NCI-H2196 (cell line): ENCODE results near the gene GGTLC1.

Experiments
- DNase-seq: peaks from one replicate; lab custom pipeline; 2025; ENCODE audit not compliant: unreplicated experiment; lab: John Stamatoyannopoulos, UW

Gene GGTLC1

DNA sequence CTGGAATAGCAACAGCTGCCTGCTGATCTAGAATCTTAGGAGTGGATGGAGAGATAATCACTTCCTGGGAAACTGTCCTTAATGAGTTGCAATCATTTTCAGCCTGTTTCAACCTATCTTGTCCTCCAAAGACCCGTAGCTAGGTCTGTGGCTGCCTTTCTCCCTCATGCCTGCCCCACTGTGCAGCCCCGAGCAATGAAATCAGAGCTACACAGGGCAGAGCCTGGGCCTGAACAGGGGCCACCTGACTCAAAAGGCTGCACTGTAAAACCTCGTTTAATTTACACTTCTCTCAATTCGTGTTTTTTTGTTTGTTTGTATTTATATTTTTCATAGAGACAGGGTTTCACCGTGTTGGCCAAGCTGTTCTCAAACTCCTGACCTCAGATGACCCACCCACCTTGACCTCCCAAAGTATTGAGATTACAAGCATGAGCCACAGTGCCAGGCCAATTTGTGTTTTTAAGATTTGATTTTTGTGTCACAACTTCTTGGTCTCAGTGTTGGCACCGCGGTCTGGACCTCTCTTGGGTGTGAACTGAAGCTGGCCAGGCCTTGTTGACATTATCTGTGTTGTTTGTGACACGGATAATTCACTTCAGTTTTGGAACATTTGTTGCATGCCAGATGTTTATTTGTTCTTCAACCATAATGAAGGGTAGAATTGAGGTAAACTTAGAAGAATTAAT lies 21.5 kb downstream of the GGTLC1 start:
- DNase-seq: no peak

DNA sequence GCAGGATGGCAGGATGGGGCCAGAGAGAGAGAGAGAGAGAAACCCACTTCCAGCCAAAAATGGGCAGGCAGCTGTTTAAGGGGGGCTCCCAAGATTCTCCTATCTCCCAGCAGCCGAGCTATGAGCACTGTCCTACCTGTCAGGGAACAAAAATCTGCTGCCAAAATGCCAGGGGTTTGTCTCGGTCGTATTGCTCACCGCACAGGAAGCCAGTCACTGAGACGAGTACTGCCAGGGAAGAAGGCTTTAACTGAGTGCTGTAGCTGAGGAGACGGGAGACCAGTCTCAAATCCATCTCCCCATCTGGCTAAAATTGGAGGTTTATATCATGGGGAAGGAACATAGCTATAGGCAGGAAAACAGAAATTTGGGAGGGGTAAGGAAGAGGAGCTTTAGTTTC lies 22.3 kb downstream of the GGTLC1 start:
- no peak for DNase-seq

DNA sequence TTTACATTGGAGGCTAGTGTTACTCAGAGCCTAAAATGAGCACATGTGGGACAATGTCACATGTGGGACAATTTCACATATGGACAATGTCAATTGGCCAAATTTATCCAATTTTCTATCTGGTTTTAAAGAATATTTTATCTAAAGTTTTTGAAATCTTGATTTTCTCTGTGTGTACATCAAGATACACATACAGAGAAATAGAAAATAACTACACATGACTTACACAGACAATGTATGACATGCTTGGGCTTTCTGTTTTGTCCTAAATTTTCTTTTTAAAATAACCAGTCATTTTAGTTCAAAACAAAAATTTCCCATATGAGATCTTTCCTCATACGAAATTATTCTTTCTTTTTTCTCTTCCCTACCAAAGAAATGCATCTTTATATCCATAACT lies 24.6 kb downstream of the GGTLC1 start:
- DNase-seq: no peak

DNA sequence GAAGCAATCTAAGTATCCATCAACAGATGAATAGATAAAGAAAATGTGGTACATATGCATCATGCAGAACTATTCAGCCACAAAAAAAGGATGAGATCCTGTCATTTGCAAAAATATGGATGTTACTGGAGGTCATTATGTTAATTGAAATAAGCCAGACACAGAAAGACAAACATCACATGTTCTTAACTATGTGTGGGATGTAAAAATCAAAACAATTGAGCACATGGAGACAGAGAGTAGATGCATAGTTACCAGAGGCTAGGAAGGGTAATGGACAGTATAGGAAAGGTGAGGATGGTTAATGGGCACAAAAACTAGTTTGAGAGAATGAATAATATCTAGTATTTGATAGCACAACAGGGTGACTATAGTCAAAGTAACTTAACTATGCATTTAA lies 26.3 kb downstream of the GGTLC1 start:
- DNase-seq: no peak

DNA sequence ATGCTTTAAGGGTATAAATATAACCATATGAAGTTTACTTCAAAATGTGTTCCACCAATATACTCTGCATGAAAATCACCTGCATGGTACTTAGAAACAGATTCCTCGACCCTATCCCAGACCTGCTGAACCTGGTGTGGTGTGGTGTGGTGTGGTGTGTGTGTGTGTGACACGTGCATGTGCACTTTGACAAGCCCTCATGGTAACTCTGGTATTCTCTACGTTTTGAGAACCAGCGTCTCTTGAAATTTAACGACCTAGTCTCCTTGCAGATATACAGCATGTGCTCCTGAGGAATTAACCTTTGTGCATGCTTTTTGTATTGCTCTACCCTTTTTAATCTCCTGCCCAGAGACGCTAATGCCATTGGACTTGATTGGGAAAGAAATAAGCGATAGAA lies 29.5 kb downstream of the GGTLC1 start:
- DNase-seq: no peak

DNA sequence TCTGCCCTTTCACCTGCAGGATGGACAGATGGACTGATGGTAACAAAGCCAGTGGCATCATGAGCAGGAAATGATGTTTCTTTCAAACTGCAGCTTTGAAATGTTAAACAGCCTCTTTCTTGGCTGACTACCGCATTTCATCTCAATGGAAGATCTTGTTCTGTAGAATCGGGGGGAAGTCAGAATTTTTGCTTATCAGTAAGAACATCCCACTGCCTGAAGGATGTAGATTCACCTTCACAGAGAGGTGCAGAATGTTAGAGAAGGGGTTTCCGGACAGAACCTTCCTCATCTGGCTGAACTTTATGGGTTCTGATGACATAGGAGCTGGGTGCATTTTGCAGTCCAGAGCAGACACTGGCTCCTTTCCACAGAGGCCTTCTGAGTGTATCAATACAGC lies 32.7 kb downstream of the GGTLC1 start:
- no peak for DNase-seq

DNA sequence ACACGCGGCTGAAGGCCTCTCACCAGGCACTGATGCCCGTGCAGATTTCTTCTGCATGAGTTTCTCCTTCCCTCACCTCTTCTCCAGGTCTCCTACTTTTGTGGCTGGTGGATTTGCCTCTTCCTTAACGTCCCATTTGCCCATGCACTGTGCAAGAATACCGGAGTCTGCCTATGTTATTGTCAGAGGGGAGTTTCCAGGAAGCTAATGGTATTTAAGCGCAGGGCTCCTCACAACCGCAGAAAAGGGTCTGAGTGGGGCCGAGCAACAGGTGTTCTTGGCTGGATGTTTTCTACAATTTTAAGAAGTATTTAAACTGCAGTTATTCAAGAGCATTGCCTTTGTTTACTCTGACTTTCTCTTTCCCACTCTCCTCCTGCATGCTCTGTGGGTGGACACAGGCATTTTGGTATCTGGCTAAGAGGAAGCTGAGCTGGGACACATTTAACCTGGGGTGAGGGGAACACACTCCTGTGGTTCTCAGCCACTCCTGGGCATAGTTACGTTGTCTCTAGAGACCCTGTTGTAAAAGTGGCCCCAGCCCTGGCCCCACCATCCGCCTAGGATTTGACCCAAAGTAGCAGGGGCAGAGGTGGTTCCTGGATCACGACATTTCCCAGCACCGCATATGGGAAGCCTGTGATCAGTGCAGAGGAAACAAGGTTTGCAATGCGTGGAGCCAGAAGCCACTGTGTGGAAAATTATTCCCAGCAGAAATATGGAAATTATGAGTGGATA lies 34.4 kb downstream of the GGTLC1 start:
- DNase-seq: no peak

DNA sequence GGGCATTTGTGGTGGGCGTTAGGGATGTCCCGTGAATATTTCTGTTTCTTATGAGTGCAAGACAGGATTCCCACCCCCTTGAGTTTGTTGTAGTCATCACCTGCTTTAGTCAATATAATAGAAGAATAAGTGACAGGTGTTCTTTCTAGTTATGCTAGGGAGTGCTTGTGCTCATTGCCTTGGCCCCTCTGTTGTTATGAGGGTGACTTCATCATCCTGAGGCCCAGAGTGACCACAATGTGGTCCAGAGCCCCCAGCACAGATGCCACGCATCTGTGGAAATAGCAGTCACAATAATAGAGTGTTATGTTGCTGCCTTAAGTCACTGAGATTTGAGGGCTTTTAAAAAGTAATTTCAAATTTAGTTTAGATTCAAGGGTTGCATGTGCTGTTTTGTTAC lies 42.4 kb downstream of the GGTLC1 start:
- no peak for DNase-seq

DNA sequence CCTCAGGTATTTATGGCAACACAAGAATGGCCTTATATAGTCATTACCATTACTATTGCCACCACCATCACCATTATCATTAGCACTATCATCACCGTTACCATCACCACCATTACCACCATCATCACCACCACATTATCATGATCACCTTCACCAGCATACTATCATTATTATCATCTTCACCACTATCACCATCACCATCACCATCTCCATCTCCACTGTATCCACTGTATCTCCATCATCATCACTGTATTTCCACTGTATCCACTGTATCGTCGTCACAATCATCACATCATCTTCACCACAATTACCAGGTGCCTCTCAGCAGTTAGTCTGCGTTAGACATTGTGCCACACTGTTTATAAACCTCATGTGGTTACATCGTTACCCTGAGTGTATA lies 45.3 kb downstream of the GGTLC1 start:
- DNase-seq: no peak

DNA sequence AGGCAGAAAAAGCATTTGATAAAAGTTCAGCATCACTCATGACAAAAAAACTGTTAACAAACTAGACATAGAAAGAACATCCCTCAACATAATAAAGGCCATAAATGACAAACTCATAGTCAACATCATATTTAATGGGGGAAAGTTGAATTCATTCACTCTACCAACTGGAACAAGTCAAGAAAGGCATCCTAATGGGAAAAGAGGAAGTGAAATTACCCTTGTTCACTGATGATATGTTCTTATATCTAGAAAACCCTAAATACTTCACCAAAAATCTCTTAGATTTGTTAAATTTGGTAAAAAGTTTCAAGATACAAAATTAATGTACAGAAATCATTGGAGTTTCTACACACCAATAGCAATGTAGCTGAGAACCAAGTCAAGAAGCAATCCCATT lies 48.9 kb downstream of the GGTLC1 start:
- DNase-seq: no peak

DNA sequence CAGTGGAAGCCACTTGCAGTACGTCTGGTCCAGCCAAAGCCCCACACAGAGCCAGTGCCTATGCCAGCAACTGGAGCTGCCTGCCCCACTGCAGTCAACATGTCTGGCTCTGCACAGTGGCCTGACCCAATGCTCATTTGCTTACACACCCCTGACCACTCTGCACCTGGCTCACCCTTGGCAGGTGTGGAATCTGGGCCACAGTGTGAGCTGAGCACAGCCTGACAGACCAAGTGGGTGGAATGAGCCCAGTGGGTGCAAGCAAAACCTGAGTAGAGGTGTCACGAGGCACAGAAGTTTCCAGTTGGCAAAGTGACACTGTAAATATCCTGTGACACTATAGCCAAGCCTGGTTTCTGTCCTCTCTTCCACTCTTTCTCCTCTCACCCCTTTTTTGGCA lies 49.5 kb downstream of the GGTLC1 start:
- DNase-seq: no peak

DNA sequence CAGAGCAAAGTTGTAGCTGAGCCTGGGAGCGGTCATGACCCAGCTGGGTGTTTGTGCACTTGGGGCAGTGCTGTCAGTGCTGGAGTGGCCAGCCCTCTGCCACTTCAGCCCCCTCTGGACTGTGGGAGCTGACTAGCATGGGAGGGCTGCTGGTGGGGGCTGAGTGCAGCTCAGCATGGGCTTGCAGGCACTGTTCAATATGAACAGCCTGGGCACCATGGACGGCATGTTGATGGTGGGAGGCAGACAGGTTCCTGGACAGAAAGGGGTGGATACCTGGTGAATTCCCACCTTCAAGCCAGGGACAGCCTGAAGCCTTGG lies 50.5 kb downstream of the GGTLC1 start:
- no peak for DNase-seq

DNA sequence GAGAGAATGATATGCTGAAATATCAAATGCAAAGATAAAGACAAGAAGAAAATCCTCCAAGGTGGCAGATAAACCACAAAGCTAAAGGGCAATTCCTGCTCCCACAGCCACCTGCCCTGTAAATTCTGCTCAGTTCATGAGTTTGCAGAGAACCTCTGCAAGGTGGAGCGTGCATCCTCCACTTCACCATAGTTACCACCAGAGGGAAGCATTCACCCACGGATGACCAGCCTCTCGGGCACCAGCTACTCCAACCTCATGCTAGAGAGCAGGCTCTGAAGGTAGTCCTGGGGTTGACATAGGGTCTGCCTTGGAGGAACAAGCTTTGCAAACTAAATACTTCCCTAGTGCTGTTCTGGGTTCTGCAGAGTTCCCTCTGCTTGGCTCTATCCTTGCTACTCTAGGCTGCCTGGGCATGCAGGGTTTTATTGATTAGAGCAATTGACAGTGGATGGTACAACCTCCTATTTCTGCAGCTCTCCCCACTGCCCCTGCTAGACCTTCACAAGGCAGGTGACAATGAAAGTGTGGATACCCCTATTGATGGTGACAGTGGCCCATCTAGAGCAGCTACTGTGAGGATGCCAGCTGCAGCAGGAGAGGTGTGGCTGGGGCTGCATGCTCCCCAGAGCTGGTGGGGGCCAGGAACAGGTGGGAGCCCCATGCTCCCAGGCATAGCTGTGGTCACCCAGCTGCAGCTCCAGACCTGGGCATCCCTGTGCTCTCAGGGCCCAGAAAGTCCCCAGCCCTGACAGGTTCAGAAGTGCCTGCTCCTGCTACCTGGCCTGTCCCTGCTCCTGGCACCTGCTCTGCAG lies 51.1 kb downstream of the GGTLC1 start:
- peak; percentile 22 for DNase-seq
